Measurements from ENCODE around the gene RASGRF1.

The RASGRF1 gene

GRCh38 chr15:78983146-78983918 is 107.2 kb downstream of the RASGRF1 start:
- DNase-seq = no peak

DNA sequence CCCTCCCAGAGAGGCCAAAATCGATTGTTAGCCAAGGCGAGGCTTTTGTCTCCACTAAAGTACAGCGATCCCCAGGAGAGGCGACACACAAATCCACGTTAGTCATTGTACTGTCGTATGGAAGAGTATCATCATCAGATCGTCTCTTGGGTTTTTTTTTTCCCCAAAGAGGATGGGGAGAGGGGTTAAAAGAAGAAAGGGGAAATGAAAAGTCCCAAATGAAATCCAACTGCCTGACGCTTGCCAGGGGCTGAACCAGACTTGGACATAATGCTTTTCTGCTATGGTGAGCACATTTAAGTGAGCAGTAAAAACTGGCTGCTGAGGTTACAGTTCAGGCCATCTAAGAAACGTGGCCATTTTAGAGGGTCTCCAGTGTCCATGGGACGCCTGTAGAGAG is 107.8 kb downstream of the RASGRF1 start:
- no peak for DNase-seq

DNA sequence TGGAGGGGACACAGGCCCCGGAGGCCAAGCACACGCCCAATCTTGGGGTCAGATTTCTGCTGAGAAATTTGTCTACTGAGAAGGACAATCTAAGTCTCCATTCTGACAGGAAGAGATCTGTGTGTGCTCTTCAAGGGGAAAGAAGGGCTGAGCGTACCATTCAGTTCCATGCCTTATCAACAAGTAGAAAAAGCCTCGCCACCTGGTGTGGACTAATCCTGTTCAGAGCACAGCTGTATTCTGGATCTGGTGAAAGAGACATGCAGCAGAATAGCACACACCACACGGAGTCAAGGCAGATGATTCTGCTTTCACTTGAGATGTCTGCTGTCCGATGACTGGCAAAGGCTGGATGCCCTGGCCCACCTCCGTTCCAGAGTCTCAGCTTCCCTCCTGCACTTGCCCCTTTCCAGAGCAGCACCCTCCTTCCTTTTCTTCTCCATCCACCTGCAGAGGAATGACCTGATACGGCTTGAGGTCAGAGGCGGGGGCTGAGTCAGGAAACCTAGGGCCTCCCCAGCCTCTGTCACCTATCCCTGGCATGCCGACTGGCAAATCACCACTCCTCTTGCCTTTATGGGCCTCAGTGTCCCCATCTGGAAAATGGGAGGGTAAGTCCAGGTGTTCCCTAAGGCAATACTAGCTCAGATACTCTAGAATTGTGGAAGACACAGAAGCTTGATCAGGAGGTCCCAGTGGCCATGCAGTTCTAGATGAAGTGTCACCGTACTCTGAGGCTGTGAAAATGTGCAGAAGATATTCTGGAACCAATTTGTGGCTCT is 108.9 kb downstream of the RASGRF1 start:
- no peak for DNase-seq

DNA sequence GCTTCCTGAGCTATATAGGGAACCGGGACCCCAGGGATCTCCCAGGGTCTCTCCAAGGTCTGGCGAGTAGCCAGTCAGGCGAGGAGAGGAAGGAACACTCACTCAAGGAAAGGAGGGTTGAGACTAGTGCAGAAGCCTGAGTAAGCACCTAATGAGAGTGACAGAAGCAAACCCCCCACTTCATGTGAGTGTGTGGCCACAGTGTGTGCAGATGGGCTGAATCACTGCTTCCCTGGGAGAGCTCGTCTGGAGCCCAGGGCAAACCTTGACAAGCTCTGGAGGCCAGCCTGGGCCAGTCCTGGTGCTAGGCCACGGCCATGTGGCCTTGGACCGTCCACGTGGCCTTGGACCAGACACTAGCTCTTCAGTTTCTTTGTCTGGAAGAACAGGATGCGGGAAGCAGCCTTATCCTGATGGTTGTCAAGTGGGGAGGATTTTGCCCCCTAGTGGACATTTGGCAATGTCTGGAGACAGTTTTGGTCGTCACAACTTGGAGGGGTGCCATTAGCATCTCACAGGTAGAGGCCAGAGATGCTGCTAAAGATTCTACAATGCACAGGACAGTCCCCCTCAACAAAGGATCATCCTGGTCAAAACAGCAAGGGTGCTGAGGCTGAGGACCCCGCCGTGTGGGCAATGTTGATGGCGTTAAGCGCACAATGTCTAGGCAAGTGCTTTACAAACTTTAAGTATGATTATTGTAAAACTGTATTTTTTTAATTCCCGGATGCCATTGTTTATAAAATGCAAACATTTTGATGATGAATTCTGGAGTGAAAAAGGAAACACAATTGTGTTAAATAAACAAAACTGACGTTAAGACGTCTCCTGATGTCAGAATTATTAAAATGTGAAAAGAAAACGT is 110.9 kb downstream of the RASGRF1 start:
- DNase-seq = no peak

- no peak for DNase-seq
Measured at GRCh38 chr15:78978601-78979179, 111.9 kb downstream of the RASGRF1 start.

- no peak for DNase-seq
Measured at GRCh38 chr15:78977591-78978347, 112.8 kb downstream of the RASGRF1 start.

DNA sequence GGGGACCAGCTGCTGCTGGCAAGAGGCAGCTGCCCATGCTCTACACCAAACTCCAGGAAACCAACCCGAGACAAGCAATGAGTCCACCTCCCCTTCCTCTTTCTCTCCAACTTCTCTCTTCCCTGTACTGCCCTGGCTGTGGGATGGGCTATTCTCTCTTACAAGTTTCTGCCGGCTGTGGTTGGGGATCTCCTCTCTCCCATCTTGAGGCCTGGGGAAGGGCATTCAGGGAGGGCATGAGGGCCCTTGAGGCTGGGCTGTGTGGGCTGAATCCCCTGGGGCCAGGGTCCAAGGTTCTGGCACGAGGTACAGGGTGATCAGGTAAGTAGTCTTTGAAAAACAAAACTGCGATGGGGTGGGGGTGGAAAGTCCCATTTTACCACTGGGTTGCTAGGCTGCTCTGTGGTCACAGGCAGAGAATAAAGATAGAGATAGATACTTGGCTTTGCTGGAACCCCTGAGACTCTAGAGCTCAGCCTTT is 113.4 kb downstream of the RASGRF1 start:
- peak; percentile 75 for DNase-seq

DNA sequence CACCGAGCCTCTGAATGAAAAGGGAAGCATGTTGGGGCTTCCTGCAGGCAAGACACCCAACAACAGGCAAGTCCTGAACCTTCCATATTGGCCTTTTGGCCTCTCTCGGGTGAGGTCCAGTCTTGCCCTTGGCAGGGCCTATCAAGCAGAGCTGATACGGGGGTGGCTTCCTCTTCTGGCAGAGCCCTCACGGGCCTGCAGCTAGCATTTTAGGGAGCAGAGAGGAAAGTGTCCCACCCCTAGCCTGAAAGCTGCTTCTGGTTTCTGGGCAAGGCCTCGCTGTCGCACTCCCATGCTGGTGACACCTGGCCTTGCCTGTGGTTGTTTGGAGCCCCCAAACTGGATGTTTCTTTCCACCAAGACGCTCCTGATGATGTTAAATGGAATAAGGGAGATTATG is 113.9 kb downstream of the RASGRF1 start:
- DNase-seq = no peak

DNA sequence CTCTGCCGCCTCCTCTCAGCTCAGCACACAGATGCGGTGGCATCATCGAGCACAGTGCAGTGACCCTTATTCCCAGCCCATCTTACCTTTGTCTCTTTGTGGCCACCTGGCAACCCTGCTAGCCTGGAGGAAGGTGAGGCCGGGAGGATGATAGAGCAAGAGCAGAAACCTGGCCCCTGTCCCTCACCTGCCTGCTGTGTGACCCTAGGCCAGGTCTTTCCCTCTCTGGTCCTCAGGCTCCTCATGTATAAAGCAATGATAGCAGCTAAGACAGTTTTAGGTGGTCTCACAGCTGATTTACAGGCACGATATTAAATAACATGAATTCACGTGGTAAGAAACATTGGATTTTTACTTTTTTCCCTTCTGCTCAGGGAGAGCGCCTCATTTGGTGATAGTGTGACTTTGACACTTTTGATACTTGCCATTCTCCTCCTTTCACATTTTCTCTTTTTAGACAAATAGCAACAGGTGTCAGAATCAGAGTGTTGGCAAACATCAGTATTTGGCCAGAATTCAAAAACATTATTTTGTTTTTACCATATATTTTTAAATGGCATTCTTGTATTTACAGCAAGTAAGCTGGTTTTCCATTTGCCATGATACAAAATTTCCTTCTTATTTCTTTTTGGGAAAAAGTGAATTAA is 116.2 kb downstream of the RASGRF1 start:
- no peak for DNase-seq

DNA sequence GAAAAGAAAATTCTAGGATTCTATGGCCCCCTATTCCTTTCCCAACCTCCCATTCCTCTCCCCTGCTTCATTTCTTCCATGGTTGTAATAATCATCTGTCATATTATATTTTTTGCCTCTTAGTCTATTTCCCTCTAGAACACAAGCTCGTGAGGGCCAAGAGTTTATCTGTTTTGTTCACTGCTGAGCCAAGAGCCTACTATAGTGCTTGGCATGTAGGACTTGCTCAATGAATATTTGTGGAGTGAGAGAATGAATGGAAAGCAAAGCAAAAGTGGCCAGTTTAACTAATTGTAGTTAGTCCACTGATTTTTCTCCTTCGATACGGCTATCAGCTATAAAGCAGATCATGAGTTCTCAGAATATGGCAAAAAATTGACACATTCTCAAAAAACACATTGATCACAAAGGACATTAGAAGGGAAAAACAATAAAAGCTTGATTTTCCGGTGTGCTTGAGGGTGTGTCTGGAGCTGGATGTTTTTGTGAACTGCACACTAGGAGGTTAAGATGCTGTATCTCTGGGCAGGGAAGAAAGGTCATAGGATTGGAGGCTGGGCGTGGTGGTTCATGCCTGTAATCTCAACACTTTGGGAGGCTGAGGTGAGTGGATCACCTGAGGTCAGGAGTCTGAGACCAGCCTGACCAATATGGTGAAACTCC is 120.8 kb downstream of the RASGRF1 start:
- DNase-seq = no peak

- DNase-seq = no peak
Measured at GRCh38 chr15:78968539-78969271, 121.9 kb downstream of the RASGRF1 start.

DNA sequence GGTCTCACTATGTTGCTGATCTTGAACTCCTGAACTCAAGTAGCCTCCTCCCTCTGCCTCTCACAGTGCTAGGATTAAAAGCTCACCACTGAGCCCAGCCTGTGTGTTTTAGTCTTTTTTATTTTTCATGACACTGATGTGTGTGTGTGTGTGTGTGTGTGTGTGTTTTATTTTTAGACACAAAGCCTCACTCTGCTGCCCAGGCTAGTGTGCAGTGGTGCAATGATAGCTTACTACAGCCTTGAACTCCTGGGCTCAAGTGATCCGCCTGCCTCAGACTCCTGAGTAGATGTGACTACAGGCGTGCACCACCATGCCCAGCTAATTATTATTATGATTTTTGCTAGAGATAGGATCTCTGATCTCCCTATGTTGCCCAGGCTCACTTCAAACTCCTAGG is 122.5 kb downstream of the RASGRF1 start:
- no peak for DNase-seq

DNA sequence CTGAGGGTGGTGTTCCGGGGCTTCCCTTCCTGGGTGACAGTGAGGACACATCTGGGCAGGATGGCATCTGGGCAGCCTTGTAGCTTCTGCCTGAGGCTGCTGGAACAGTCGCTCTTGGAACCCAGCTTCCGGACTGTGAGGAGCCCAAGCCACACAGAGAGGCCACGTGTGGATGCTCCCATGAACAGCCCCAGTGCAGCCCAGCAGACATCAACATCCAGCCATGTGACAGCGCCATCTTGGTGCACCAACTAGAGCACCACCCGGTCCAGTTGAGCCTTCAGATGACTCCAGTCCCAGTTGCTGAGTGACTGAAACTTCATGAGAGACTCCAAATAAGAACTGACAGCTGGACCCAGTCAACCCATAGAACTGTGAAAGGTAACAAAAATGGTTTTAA is 130.3 kb downstream of the RASGRF1 start:
- DNase-seq = no peak

DNA sequence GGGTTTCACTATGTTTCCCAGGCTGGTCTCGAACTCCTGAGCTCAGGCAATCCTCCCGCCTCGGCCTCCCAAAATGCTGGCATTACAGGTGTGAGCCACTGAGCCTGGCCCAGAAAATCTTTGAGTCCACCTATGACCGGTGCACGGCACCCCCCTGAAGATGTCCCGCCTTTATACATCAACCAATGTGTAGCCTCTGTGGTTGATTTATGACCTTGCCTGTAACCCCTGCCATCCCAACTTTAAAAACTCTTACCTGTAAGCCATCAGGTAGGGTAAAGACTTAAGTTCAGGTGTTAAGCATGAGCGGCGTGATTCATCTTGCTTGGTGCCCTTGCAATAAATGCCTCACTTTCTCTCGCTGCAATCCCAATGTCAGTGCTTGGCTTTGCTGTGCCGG is 131.2 kb downstream of the RASGRF1 start:
- no peak for DNase-seq

DNA sequence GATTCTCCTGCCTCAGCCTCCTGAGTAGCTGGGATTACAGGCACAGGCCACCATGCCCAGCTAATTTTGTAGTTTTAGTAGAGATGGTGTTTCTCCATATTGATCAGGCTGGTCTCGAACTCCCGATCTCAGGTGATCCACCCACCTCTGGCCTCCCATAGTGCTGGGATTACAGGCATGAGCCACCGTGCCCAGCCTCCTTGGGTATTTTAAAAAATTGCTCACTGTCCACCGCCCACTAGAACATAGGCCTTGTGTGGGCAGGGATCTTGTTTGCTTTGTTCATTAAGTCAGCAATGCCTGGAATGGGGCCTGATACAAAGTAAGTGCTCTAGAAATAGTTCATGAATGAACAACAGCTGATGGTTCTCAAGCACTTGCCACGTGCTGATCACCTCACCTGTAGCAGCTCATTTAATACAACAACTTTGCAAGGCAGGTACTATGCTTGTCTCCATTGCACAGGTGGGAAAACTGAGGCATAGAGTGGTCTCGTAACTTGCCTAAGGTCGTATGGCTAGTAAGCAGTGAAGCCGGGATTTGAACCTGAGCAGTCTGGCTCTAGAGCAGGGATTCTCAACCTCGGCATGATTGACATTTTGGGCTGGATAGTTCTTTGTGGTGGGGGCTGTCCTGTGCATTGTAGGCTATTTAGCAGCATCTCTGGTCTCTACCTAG is 133.0 kb downstream of the RASGRF1 start:
- no peak for DNase-seq

DNA sequence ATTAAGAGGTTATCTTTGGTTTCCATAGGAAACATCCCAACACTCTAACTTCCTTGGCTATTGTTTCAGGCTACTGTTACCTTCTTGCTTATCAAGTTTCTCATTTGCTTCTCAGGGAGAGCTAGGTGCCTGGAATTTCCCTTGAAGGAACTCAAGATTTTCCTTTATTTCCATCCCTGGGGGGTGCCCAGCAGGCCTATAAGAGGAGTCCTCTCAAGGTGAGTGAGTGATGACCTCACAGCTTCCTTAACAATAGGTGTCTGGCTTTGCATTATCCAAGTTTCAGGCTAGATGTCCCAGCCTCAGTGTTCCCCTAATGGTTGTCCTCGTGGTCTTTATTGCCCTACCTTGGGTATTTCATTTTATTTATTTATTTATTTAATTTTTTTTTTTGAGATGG is 133.6 kb downstream of the RASGRF1 start:
- no peak for DNase-seq

DNA sequence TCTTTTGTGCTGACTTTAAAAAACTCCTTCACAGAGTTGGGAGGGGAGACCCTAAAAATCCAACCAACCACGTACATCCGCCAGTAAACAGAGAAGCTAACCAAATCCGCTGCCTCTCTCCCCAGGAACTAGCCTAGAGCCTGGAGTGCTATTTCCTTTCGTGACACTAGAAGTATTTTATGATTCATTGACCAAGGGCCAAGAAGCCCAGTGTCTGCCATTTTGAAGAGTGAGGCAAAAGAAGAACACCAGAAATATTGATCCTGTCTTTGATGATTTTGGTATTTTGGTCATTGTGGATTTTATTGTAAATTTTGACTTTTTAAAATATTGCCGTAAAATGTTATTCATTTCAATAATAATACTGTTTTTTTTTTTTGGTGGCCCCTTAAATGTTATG is 135.2 kb downstream of the RASGRF1 start:
- no peak for DNase-seq

GRCh38 chr15:78951841-78952238 is 138.7 kb downstream of the RASGRF1 start:
- no peak for DNase-seq
